DMS79 (cell line): Measurements from ENCODE around the gene ZNF516.

Experiments used
- DNase-seq: peaks from one replicate; lab custom pipeline; 2025; lab: John Stamatoyannopoulos, UW

The ZNF516 gene

GRCh38 chr18:76506974-76507764 lies 12.1 kb upstream of the ZNF516 start:
- no peak for DNase-seq

GRCh38 chr18:76506395-76506794 lies 11.4 kb upstream of the ZNF516 start:
- DNase-seq, result no peak

GRCh38 chr18:76505614-76506013 lies 10.6 kb upstream of the ZNF516 start:
- DNase-seq, result no peak

- no peak for DNase-seq
Measured at GRCh38 chr18:76504749-76505148, 9.7 kb upstream of the ZNF516 start.

- DNase-seq, result no peak
Measured at GRCh38 chr18:76503649-76504386, 8.8 kb upstream of the ZNF516 start.

GRCh38 chr18:76502551-76502950 lies 7.5 kb upstream of the ZNF516 start:
- no peak for DNase-seq

- DNase-seq, result no peak
Measured at GRCh38 chr18:76499637-76500340, 4.7 kb upstream of the ZNF516 start.

GRCh38 chr18:76499021-76499420 lies 4.0 kb upstream of the ZNF516 start:
- no peak for DNase-seq

- DNase-seq, result no peak
Measured at GRCh38 chr18:76498064-76498463, 3.0 kb upstream of the ZNF516 start.

GRCh38 chr18:76497021-76497420 lies 2.0 kb upstream of the ZNF516 start:
- no peak for DNase-seq

- no peak for DNase-seq
Measured at GRCh38 chr18:76496194-76496890, 1.3 kb upstream of the ZNF516 start.

GRCh38 chr18:76495435-76496193 lies 572 bp upstream of the ZNF516 start:
- no peak for DNase-seq

- DNase-seq, result no peak
Measured at GRCh38 chr18:76494231-76495005, 624 bp downstream of the ZNF516 start.

- DNase-seq, result no peak
Measured at GRCh38 chr18:76493213-76494161, 1.6 kb downstream of the ZNF516 start.

GRCh38 chr18:76492669-76493212 lies 2.3 kb downstream of the ZNF516 start:
- peak; percentile 79 for DNase-seq

GRCh38 chr18:76491776-76492668 lies 3.0 kb downstream of the ZNF516 start:
- DNase-seq, result no peak

GRCh38 chr18:76491473-76491775 lies 3.6 kb downstream of the ZNF516 start:
- DNase-seq, result no peak
